Effector memory CD4-positive, alpha-beta T cell (primary cell): Measurements from ENCODE around the gene RNU6-9.

Source experiments
- DNase-seq, 3 donors: peaks; one replicate each; pipeline ENCODE4 v3.0.0-alpha.2; 2020
- H3K27ac ChIP-seq: 2 replicates; pipeline ENCODE4 v1.7.0; 2013; ENCODE audit warnings: mild to moderate bottlenecking, low read length, moderate library complexity; ENCODE audit not compliant: insufficient read depth, poor library complexity, severe bottlenecking
- H3K27me3 ChIP-seq: replicated peaks from 2 replicates; pipeline ENCODE4 v1.7.0; 2013; ENCODE audit warnings: mild to moderate bottlenecking, low read length; ENCODE audit not compliant: insufficient read depth, control insufficient read depth, poor library complexity, severe bottlenecking
- H3K36me3 ChIP-seq: 2 replicates; pipeline ENCODE4 v1.7.0; 2013; ENCODE audit warnings: mild to moderate bottlenecking, low read length, moderate library complexity; ENCODE audit not compliant: control insufficient read depth, insufficient read depth
- H3K4me1 ChIP-seq: 2 replicates; pipeline ENCODE4 v1.7.0; 2013; ENCODE audit warnings: low read length, mild to moderate bottlenecking; ENCODE audit not compliant: control insufficient read depth, insufficient read depth, poor library complexity, severe bottlenecking
- H3K4me3 ChIP-seq: 2 replicates; pipeline ENCODE4 v1.7.0; 2013; ENCODE audit warnings: low read length, low read depth, mild to moderate bottlenecking; ENCODE audit not compliant: insufficient read depth, poor library complexity, severe bottlenecking
- H3K9me3 ChIP-seq: 2 replicates; pipeline ENCODE4 v1.7.0; 2013; ENCODE audit warnings: mild to moderate bottlenecking, low read length, moderate library complexity; ENCODE audit not compliant: control insufficient read depth

The RNU6-9 gene

DNA sequence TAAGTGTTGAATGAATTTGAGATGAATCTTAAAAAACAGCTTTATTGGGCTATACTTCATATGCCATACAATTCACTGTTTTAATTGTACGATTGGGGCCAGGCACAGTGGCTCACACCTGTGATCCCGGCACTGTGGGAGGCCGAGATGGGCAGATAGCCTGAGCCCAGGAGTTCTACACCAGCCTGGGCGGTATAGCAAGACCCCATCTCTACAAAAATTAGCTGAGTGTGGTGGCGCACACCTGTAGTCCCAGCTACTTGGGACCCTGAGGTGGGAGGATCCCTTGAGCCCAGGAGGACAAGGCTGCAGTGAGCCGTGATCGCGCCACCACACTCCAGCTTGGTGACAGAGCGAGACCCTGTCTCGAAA lies 42.9 kb downstream of the RNU6-9 start:
- H3K27ac ChIP-seq, result no peak overlapping the region
- H3K27me3 ChIP-seq, result no peaks in the 10 kb centered on the region
- H3K9me3 ChIP-seq, result no peaks in the 10 kb centered on the region
- peaks cover 23% of the 10 kb centered on the region for H3K4me1 ChIP-seq
- H3K4me3 ChIP-seq, result no peak overlapping the region
- no peak for DNase-seq
- H3K36me3 ChIP-seq, result no peaks in the 10 kb centered on the region

DNA sequence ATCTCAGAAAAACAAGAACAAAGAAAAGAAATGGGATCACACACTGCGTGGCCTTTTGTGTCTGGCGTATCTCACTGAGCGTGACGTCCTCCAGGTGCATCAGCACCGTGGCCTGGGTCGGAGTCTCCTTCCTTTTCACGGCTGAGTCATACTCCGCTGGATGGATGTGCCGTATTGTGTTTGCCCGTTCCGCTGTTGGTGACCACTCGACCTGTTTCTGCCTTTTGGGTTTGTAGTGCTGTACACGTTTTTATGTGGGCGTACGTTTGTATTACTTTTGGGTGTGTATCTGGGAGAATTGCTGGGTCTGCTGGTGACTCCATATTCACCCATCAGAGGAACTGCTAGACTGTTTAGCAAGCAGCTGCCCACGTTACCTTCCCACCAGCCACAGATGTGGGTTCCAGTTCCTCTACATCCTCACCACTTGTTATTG lies 44.0 kb downstream of the RNU6-9 start:
- H3K4me3 ChIP-seq, result no peak overlapping the region
- H3K4me1 ChIP-seq, result peaks cover 25% of the 10 kb centered on the region
- H3K36me3 ChIP-seq, result no peaks in the 10 kb centered on the region
- no peak for DNase-seq
- no peaks in the 10 kb centered on the region for H3K9me3 ChIP-seq
- no peak overlapping the region for H3K27ac ChIP-seq
- H3K27me3 ChIP-seq, result no peaks in the 10 kb centered on the region

DNA sequence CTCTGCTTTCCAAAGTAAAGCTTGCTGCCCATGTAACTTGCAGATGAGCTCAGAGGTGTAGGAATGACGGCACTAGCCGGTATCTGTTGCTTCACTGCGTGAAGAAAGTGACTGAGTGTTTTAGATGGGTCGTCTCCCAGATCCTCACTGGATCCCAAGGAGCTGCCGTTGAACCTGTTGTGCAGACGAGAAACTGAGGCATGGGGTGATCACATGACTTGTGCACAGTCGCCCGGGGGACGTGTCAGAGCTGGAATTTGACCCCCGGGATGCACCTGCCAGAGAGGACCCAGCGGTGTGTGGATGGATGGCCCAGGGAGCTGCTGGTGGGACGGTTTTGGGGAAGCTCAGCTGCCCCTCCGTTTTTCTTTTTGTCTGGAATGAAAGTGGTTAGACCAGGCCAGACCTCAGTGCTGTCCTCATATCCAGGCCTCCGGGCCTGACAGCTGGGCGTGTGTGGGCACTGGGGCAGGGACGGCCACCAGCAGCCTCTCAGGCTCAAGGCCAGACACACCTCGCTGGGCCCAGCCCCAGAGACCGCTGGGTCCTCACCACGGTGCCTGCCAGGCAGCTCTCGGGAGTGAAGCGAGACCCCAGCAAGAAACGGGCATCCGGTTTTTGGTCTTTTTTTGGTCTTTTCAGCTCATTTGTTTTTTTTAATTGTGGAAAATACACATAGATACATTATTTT lies 45.1 kb downstream of the RNU6-9 start:
- no peak for DNase-seq
- Histone ChIP-seq H3K27ac (no peak overlapping the region), H3K36me3 (no peaks in the 10 kb centered on the region), H3K9me3 (no peaks in the 10 kb centered on the region), H3K4me3 (no peak overlapping the region), H3K27me3 (no peaks in the 10 kb centered on the region), H3K4me1 (peaks cover 14% of the 10 kb centered on the region)

DNA sequence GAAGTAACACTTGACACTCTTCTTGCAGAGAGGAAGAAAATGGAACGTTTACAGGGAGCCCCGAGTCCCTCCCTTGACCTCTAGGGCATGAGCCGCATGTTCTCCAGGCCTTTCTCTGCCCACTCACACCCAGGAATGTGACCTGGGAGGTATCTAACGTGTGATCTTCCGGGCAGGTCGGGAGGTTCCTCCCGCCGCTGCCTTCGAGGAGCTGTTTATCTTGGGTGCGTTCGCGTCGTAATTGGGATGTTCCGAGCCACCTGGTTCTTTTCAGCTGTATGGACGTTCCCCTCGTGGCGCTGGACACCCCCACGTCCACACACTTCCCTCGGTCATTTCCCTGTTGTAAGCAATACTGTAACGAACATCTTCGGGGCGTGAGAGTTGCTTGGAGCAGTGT lies 46.2 kb downstream of the RNU6-9 start:
- H3K9me3 ChIP-seq, result no peaks in the 10 kb centered on the region
- no peak overlapping the region for H3K27ac ChIP-seq
- peaks cover 12% of the 10 kb centered on the region for H3K4me1 ChIP-seq
- no peaks in the 10 kb centered on the region for H3K36me3 ChIP-seq
- H3K4me3 ChIP-seq, result no peak overlapping the region
- DNase-seq, result no peak
- no peaks in the 10 kb centered on the region for H3K27me3 ChIP-seq

DNA sequence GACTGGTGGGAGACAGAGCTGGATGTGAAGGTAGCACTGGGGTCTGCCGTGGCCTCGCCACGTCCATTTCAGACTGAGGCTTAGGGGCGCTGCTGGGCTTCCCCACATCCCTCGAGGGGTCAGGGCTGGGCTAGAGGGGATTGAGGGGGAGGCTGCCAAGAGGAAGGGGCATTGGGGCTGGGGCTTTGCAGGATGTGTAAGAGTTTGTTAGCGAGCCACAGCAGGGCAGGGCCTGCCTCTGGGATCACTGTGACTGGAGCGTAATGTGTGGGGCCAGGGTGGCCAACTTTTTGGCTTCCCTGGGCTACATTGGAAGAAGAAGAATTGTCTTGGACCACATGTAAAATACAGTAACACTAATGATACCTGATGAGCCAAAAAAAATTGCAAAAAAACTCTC lies 46.6 kb downstream of the RNU6-9 start:
- H3K4me3 ChIP-seq, result peak overlapping the region; percentile 16
- no peak overlapping the region for H3K27ac ChIP-seq
- H3K36me3 ChIP-seq, result no peaks in the 10 kb centered on the region
- DNase-seq, result no peak
- H3K27me3 ChIP-seq, result no peaks in the 10 kb centered on the region
- H3K9me3 ChIP-seq, result no peaks in the 10 kb centered on the region
- peaks cover 12% of the 10 kb centered on the region for H3K4me1 ChIP-seq

DNA sequence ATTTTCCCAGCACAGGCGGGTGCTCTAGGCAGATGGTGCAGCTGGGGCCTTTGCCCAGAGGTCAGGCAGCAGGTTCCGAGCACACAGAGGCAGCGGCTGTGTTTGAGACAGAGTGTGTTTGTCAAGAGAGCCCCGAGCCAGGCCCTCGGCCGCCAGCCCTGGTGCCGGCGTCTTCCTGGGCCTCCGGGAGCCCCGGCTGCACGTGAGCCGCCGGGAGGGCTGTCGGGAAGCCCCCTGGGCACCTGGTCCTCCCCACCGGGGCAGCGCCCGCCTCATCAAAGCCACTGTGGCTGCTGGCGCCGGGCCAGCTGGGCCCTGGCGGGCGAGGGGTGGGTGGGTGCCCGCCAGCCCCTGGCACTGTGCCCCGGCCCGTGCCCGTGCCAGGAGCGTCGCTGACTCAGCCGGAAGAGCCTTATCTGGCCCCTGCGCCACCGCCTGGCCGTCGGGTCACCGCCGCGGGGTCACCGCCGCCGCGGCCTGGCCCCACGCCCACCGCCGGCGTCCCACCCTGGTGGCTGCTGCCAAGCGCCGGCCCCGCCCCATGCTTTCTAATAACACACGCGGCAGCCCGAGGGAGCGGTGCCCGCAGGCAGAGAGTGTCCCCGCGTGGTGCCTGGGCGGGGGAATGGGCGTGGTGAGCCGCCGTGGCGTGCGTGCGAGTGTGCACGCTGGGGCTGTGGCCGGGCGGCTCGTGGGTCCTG lies 47.5 kb downstream of the RNU6-9 start:
- DNase-seq, result peak; percentile 72 to 81 (median 74)
- H3K4me3 ChIP-seq, result peak overlapping the region; percentile 43
- no peaks in the 10 kb centered on the region for H3K27me3 ChIP-seq
- no peaks in the 10 kb centered on the region for H3K9me3 ChIP-seq
- H3K27ac ChIP-seq, result peak overlapping the region; percentile 53
- H3K4me1 ChIP-seq, result peaks cover 12% of the 10 kb centered on the region
- H3K36me3 ChIP-seq, result no peaks in the 10 kb centered on the region

DNA sequence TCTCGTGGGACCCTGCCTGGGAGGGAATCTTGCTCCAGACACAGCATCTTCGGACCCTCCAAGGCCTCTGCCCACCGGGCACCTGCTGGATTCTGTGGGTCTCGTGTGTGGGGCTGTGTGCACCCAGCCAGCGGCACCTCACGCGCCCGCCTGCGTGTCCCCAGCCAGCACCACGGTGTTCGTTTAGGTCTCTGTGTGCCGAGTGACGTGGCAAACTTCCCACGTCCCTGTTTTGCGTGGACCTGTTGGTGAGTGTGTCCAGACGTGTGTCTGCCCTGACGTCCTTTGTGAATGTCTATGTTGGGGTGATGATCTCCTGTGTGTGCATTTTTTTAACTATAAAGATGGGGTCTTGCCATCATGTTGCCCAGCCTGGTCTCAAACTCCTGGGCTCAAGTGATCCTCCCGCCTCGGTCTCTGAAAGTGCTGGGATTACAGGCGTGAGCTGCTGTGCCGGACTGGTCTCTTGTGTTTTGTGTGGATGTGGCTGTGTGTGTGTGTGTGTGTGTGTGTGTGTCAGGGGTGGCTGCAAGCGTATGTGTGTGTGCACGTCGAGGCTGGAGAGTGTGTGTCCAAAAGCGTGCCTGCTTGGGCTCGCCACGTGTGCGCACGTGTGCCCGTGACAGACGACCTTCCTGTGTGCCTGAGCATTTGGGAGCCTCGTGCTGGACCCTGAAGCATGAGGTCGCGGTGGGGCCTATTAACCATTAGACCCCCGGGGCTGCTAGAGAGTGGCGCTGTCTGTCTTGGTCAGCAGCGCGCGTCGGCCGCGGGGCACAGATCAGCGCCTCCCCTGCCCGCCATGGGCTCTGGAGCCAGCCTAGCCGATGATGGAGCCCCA lies 48.2 kb downstream of the RNU6-9 start:
- Histone ChIP-seq H3K4me1 (peaks cover 12% of the 10 kb centered on the region), H3K27me3 (no peaks in the 10 kb centered on the region), H3K36me3 (no peaks in the 10 kb centered on the region), H3K27ac (no peak overlapping the region), H3K4me3 (peak overlapping the region; percentile 43), H3K9me3 (no peaks in the 10 kb centered on the region)
- DNase-seq, result no peak

DNA sequence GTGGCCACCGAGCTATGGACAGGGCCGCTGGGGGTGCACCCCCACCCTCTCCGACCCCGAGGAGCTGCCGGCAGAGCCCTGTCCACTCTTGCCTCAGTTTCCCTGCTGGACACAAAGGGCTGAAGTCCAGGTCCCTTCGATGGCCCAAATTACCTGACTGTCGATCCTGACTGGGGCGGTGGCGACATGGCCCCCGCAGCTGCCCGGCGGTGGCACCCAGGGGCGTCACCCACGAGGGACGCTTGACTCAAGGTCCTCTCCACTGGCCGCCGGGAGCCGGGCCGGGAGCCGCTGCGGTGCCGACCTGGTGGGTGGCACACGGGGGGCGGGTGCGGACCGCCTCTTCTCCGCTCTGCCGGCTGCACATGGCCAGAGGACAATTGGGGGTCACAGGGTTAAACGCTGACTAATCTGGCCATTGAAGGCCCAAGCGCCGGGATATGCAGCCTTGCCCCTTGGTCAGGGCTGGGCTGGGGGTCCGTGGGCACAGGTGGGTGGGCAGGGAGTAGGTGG lies 48.9 kb downstream of the RNU6-9 start:
- H3K27me3 ChIP-seq, result no peaks in the 10 kb centered on the region
- no peaks in the 10 kb centered on the region for H3K36me3 ChIP-seq
- DNase-seq, result no peak
- H3K4me3 ChIP-seq, result no peak overlapping the region
- H3K9me3 ChIP-seq, result no peaks in the 10 kb centered on the region
- no peak overlapping the region for H3K27ac ChIP-seq
- H3K4me1 ChIP-seq, result peaks cover 12% of the 10 kb centered on the region
